Esophagus squamous epithelium (tissue), 4 donors: ENCODE measurements around the gene HES2.

Source experiments
- POLR2A ChIP-seq, 4 donors: fragments of 450-650 bp; IDR thresholded peaks; one replicate each; pipeline ENCODE4 v1.6.1; 2017; ENCODE audit warnings: antibody characterized with exemption in 4 of 4, mild to moderate bottlenecking in 4 of 4, moderate library complexity in 3 of 4
- TF ChIP-seq, protein P1 (sequence below), 6 experiments: fragments of 450-650 bp in 4 of 6; fragments of 200-600 bp in 2 of 6; sonication (generic) in 2 of 6; IDR thresholded peaks; one replicate each; pipeline ENCODE4 v1.5.1; 2016 to 2019; ENCODE audit warnings: antibody characterized with exemption in 6 of 6, mild to moderate bottlenecking in 4 of 6, moderate library complexity in 4 of 6

GRCh38 chr1:6463120-6463412 lies 43.3 kb upstream of the HES2 start:
- TF ChIP-seq, protein P1, sequence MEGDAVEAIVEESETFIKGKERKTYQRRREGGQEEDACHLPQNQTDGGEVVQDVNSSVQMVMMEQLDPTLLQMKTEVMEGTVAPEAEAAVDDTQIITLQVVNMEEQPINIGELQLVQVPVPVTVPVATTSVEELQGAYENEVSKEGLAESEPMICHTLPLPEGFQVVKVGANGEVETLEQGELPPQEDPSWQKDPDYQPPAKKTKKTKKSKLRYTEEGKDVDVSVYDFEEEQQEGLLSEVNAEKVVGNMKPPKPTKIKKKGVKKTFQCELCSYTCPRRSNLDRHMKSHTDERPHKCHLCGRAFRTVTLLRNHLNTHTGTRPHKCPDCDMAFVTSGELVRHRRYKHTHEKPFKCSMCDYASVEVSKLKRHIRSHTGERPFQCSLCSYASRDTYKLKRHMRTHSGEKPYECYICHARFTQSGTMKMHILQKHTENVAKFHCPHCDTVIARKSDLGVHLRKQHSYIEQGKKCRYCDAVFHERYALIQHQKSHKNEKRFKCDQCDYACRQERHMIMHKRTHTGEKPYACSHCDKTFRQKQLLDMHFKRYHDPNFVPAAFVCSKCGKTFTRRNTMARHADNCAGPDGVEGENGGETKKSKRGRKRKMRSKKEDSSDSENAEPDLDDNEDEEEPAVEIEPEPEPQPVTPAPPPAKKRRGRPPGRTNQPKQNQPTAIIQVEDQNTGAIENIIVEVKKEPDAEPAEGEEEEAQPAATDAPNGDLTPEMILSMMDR (IDR thresholded peaks at IDR 0.05): no peak
- no peak for TF ChIP-seq POLR2A (IDR thresholded peaks at IDR 0.05)
